Spleen (tissue), 11 donors: Measurements from ENCODE around the gene LRP1B. TPM values are rescaled to one million over a fixed set of nuclear protein-coding genes. Genes with fewer than 3 reads are reported as not detected.

Source experiments
- DNase-seq: peaks from one replicate; pipeline ENCODE4 v3.0.0-alpha.2; 2020
- H3K27ac ChIP-seq, 8 donors: fragments of 200-600 bp; sonication (generic) in 7 of 8; 1 replicate in 4 of 8; 2 replicates in 4 of 8; pipeline versions ENCODE4 v1.5.0 to v1.8.0; 2016 to 2021; ENCODE audit warnings: inconsistent platforms in 4 of 8, mild to moderate bottlenecking in 4 of 8, moderate library complexity in 1 of 8
- H3K27me3 ChIP-seq, 7 donors: fragments of 200-600 bp; sonication (generic) in 6 of 7; replicated peaks in 1 of 7; 1 replicate in 4 of 7; 2 replicates in 3 of 7; pipeline versions ENCODE4 v1.5.0 to v1.8.0; 2016 to 2021; ENCODE audit warnings: inconsistent platforms in 3 of 7, mild to moderate bottlenecking in 1 of 7
- H3K36me3 ChIP-seq, 6 donors: fragments of 200-600 bp; sonication (generic) in 5 of 6; 1 replicate in 4 of 6; 2 replicates in 2 of 6; pipeline versions ENCODE4 v1.5.0 to v1.8.0; 2016 to 2021; ENCODE audit warnings: inconsistent platforms in 2 of 6
- H3K4me1 ChIP-seq, 6 donors: fragments of 200-600 bp; sonication (generic) in 5 of 6; 1 replicate in 3 of 6; 2 replicates in 3 of 6; pipeline versions ENCODE4 v1.5.0 to v1.8.0; 2016 to 2021; ENCODE audit warnings: inconsistent platforms in 3 of 6
- H3K4me3 ChIP-seq, 8 donors: fragments of 200-600 bp; sonication (generic) in 7 of 8; 1 replicate in 4 of 8; 2 replicates in 4 of 8; pipeline versions ENCODE4 v1.5.0 to v1.8.0; 2016 to 2021; ENCODE audit warnings: inconsistent platforms in 4 of 8, mild to moderate bottlenecking in 4 of 8, moderate library complexity in 2 of 8
- H3K9me3 ChIP-seq, 8 donors: fragments of 200-600 bp; sonication (generic) in 7 of 8; 1 replicate in 4 of 8; 2 replicates in 4 of 8; pipeline versions ENCODE4 v1.5.0 to v1.8.0; 2016 to 2021; ENCODE audit warnings: inconsistent platforms in 4 of 8
- CTCF ChIP-seq, 11 experiments: fragments of 200-600 bp in 7 of 11; fragments of 450-650 bp in 4 of 11; sonication (generic) in 4 of 11; IDR thresholded peaks in 8 of 11; conservative IDR thresholded peaks in 3 of 11; 1 replicate in 7 of 11; 2 replicates in 4 of 11; pipeline versions ENCODE4 v1.4.0 to v1.8.0; 2016 to 2021; ENCODE audit warnings: antibody characterized with exemption in 11 of 11, inconsistent platforms in 4 of 11, mild to moderate bottlenecking in 1 of 11
- POLR2A ChIP-seq, 3 donors: fragments of 450-650 bp; IDR thresholded peaks; one replicate each; pipeline ENCODE4 v1.5.1; 2017; ENCODE audit warnings: antibody characterized with exemption in 3 of 3, mild to moderate bottlenecking in 1 of 3
- POLR2AphosphoS5 ChIP-seq, 3 donors: sonication (generic); formaldehyde crosslinking; IDR thresholded peaks; one replicate each; pipeline ENCODE4 v1.5.1; 2017; ENCODE audit warnings: antibody characterized with exemption in 3 of 3
- WGBS, 5 donors: extraction: QIAGEN DNeasy Blood & Tissue Kit in 3 of 5; methylation state at CpG; one replicate each; pipeline versions ENCODE4 v1.1.5 to v1.1.7; 2013 to 2018; 5-methylcytosine and 5-hydroxymethylcytosine counted together
- intact Hi-C: fragments of 100-400 bp; cut with DNase I; formaldehyde crosslinking; loops from one replicate; pipeline ENCODE4 v1.15.0; 2023; ENCODE audit warnings: low total_unique reads
- polyA plus RNA-seq, 3 donors: library from polyadenylated mRNA; stranded (reverse); fragments of 200-250 nt; gene quantifications; one replicate each; pipeline ENCODE4 v1.2.1, GENCODE V29; 2013
- total RNA-seq, 7 donors: library from RNA; depleted of rRNA in 3 of 7; stranded (reverse); fragments of >200 nt in 3 of 7; fragmentation: NEBNext Ultra II Directional in 4 of 7; extraction: Animal tissue kit (Norgen Biotek cat#: 25700) in 4 of 7; gene quantifications; one replicate each; pipeline versions ENCODE4 v1.1.0 to v1.2.1, GENCODE V29; 2016 to 2021
- donor health status: healthy with polysubstance abuse.
- donor health status: DM: no; HTN: no; CAD: no; lungs with moderate emphysema.
- donor health status: DM: no; HTN: no; CAD: no.
- donor health status: Bipolar disorder and iron deficiency.
- donor health status: healthy.
- donor health status: DM: no; HTN: no; CAD: no.
- donor health status: DM: yes; HTN: yes; CAD: no.

Gene LRP1B
- total and polyA plus RNA-seq, 10 donors: 0.02 to 0.85 (median 0.08) TPM; not detected in 2

GRCh38 chr2:140648393-140648792, 1482.4 kb downstream of the LRP1B start:
- no peak for TF ChIP-seq POLR2AphosphoS5 (IDR thresholded peaks at IDR 0.05)
- TF ChIP-seq CTCF (IDR thresholded peaks at IDR 0.05 in 8 of 11, conservative IDR thresholded peaks at IDR 0.05 in 3 of 11): no peak
- no peaks in the 10 kb centered on the region for H3K27me3 ChIP-seq
- H3K36me3 ChIP-seq: no peaks in the 10 kb centered on the region
- intact Hi-C loops: no loop called here
- H3K4me3 ChIP-seq: no peak overlapping the region
- no peak overlapping the region for H3K27ac ChIP-seq
- DNase-seq: no peak
- 86 to 94% (median 91%) methylated on average over 2 of the region's 2 CpGs for WGBS, 5 donors
- no peaks in the 10 kb centered on the region for H3K4me1 ChIP-seq
- H3K9me3 ChIP-seq: no peaks in the 10 kb centered on the region

GRCh38 chr2:140643761-140644187, 1487.0 kb downstream of the LRP1B start:
- Histone ChIP-seq H3K36me3 (no peaks in the 10 kb centered on the region), H3K4me1 (no peaks in the 10 kb centered on the region), H3K27me3 (no peaks in the 10 kb centered on the region), H3K9me3 (no peaks in the 10 kb centered on the region), H3K27ac (no peak overlapping the region), H3K4me3 (no peak overlapping the region)
- 47 to 69% (median 64%) methylated on average over 3 of the region's 3 CpGs for WGBS, 5 donors
- intact Hi-C loops: no loop called here
- no peak for TF ChIP-seq POLR2A (IDR thresholded peaks at IDR 0.05)
- TF ChIP-seq CTCF (IDR thresholded peaks at IDR 0.05 in 8 of 11, conservative IDR thresholded peaks at IDR 0.05 in 3 of 11): no peak
- TF ChIP-seq POLR2AphosphoS5 (IDR thresholded peaks at IDR 0.05): no peak
- no peak for DNase-seq

GRCh38 chr2:140641163-140641562, 1489.7 kb downstream of the LRP1B start:
- Histone ChIP-seq H3K36me3 (no peaks in the 10 kb centered on the region), H3K27ac (no peak overlapping the region), H3K4me3 (no peak overlapping the region), H3K4me1 (no peaks in the 10 kb centered on the region), H3K9me3 (no peaks in the 10 kb centered on the region), H3K27me3 (no peaks in the 10 kb centered on the region)
- intact Hi-C loops: no loop called here
- no peak for TF ChIP-seq CTCF (IDR thresholded peaks at IDR 0.05 in 8 of 11, conservative IDR thresholded peaks at IDR 0.05 in 3 of 11)
- no peak for TF ChIP-seq POLR2A (IDR thresholded peaks at IDR 0.05)
- no peak for DNase-seq
- WGBS, 5 donors: 76 to 92% (median 79%) methylated on average over 1 of the region's 1 CpG

- Histone ChIP-seq H3K4me3 (no peak overlapping the region), H3K4me1 (no peaks in the 10 kb centered on the region), H3K36me3 (no peaks in the 10 kb centered on the region), H3K27ac (no peak overlapping the region), H3K9me3 (no peaks in the 10 kb centered on the region), H3K27me3 (no peaks in the 10 kb centered on the region)
- 71 to 77% (median 72%) methylated on average over 3 of the region's 3 CpGs for WGBS, 5 donors
- intact Hi-C loops: no loop called here
- no peak for DNase-seq
- TF ChIP-seq POLR2AphosphoS5 (IDR thresholded peaks at IDR 0.05) (no peak), CTCF (IDR thresholded peaks at IDR 0.05 in 8 of 11, conservative IDR thresholded peaks at IDR 0.05 in 3 of 11) (no peak), POLR2A (IDR thresholded peaks at IDR 0.05) (no peak)
These were observed 1491.2 kb downstream of the LRP1B start for GRCh38 chr2:140639628-140640027.
